SK-N-SH treated with all-trans-retinoic acid at 6 μM for 48 hours (cell line): ENCODE measurements around the gene RIMS4.

Source experiments
- ARNTL ChIP-seq: fragments of 450-650 bp; formaldehyde crosslinking; IDR thresholded peaks from 2 replicates; pipeline ENCODE4 v1.5.0; 2020; ENCODE audit warnings: low read depth, mild to moderate bottlenecking, moderate library complexity, borderline replicate concordance
- ESRRG ChIP-seq: fragments of 250-450 bp; sonication (Bioruptor Pico); IDR thresholded peaks from 2 replicates; pipeline ENCODE4 v1.6.1; 2021; ENCODE audit warnings: mild to moderate bottlenecking
- GLIS3 ChIP-seq: fragments of 250-450 bp; sonication (Bioruptor Pico); IDR thresholded peaks from 2 replicates; pipeline ENCODE4 v1.5.0; 2020; ENCODE audit warnings: mild to moderate bottlenecking, moderate library complexity
- ISL1 ChIP-seq: fragments of 250-450 bp; sonication (Bioruptor Pico); IDR thresholded peaks from 2 replicates; pipeline ENCODE4 v2.1.2; 2022; ENCODE audit warnings: mild to moderate bottlenecking, moderate library complexity
- OSR1 ChIP-seq: fragments of 250-450 bp; sonication (Bioruptor Pico); IDR thresholded peaks from 2 replicates; pipeline ENCODE4 v1.8.0; 2022; ENCODE audit warnings: moderate library complexity, mild to moderate bottlenecking, inconsistent platforms
- PATZ1 ChIP-seq: fragments of 250-450 bp; sonication (Bioruptor Pico); IDR thresholded peaks from 2 replicates; pipeline ENCODE4 v1.8.0; 2020; ENCODE audit warnings: mild to moderate bottlenecking, moderate library complexity, borderline replicate concordance
- PPARA ChIP-seq: fragments of 250-450 bp; sonication (Bioruptor Pico); IDR thresholded peaks from 2 replicates; pipeline ENCODE4 v1.5.0; 2020; ENCODE audit warnings: mild to moderate bottlenecking, borderline replicate concordance
- SNAI2 ChIP-seq: fragments of 250-450 bp; sonication (Bioruptor Pico); IDR thresholded peaks from 2 replicates; pipeline ENCODE4 v1.5.0; 2020; ENCODE audit warnings: mild to moderate bottlenecking, moderate library complexity
- TOX ChIP-seq: fragments of 250-450 bp; sonication (Bioruptor Pico); IDR thresholded peaks from 2 replicates; pipeline ENCODE4 v1.8.0; 2021; ENCODE audit warnings: mild to moderate bottlenecking, moderate library complexity, borderline replicate concordance
- ZC3H10 ChIP-seq: fragments of 250-450 bp; sonication (Bioruptor Pico); IDR thresholded peaks from 2 replicates; pipeline ENCODE4 v1.5.1; 2021; ENCODE audit warnings: mild to moderate bottlenecking, moderate library complexity
- ZFP3 ChIP-seq: fragments of 250-450 bp; sonication (Bioruptor Pico); IDR thresholded peaks from 2 replicates; pipeline ENCODE4 v1.5.0; 2020; ENCODE audit warnings: mild to moderate bottlenecking, moderate library complexity
- ZFP30 ChIP-seq: fragments of 450-650 bp; formaldehyde crosslinking; IDR thresholded peaks from 2 replicates; pipeline ENCODE4 v1.5.0; 2022; ENCODE audit warnings: mild to moderate bottlenecking, moderate library complexity
- ZNF8 ChIP-seq: fragments of 450-650 bp; formaldehyde crosslinking; IDR thresholded peaks from 2 replicates; pipeline ENCODE4 v1.5.0; 2020; ENCODE audit warnings: mild to moderate bottlenecking, moderate library complexity

DNA sequence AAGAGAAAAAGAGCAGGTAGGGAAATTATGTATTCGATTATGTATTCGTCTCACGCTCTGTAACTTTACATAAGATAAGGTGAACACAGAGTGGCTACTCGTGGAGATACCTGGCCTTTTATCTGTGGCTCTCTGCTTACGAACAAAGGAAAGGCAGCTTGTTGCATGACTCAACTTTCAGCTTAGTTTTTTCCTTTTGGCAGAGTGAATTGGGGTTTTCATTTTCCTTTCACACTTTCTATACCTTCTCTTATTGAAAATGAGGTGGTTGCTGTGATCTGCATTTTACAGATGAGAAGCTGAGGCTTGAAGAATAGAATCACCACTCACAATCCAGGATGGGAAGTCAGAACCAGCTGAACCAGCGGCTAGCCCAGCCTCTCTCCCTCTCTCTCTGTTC is 78.0 kb downstream of the RIMS4 start:
- TF ChIP-seq ZFP30 (CRISPR knock-in tag) (no peak), PPARA (CRISPR knock-in tag) (no peak), ISL1 (CRISPR knock-in tag) (no peak), TOX (CRISPR knock-in tag) (no peak), ARNTL (CRISPR knock-in tag) (no peak), ZFP3 (no peak), GLIS3 (CRISPR knock-in tag) (no peak), PATZ1 (CRISPR knock-in tag) (no peak), ZC3H10 (no peak), SNAI2 (CRISPR knock-in tag) (no peak), ZNF8 (CRISPR knock-in tag) (no peak), ESRRG (CRISPR knock-in tag) (no peak), OSR1 (no peak)
